KG1 (cell line): Measurements from ENCODE around the gene KIF25.

Source experiments
- DNase-seq: peaks from one replicate; lab custom pipeline; 2025; lab: John Stamatoyannopoulos, UW

KIF25 gene

DNA sequence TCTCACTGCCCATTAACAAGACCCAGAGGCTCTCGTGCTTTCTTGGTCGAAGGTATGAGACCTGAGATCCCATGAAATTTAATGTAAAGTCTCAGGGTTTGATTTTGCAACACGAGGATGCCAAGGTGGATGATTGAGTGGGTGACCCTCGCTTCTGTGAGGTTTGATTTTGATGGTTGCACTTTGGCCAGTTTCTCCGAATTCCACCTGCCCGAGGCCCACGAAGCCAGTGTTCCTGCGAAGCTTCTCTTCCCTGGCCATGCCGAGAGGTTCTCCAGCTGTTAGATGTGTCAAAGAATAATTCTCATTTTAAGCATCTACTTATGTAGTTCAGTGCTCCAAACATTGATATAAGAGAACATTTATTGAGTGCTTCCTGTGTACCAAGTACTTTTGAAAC, at the start of gene KIF25:
Gene KIF25, plus strand, starts transcription at position 30 of the 400 bp plus-strand sequence. CDS start 31,915 bp downstream, outside the sequence.
- DNase-seq = no peak

DNA sequence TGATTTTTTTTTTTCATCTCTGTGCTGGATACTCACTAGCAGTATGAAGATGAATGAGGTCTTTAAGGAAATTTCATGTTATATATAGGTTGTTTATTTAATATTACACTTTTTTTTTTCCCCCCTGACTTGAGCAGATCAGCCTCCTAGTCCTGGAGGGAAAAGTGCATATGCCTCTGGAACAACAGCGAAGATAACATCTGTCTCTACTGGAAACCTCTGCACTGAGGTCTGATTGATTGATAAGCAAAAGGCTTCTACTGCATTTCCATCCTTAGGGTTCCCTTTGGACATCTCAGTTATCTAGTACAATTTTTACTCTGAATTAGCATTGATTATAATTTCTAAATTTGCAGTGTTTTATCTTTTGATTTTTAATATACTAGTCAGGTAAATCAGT, 49.8 kb upstream of the KIF25 start:
- no peak for DNase-seq

- no peak for DNase-seq
Observed at GRCh38 chr6:167948716-167949115, 48.8 kb upstream of the KIF25 start.

DNA sequence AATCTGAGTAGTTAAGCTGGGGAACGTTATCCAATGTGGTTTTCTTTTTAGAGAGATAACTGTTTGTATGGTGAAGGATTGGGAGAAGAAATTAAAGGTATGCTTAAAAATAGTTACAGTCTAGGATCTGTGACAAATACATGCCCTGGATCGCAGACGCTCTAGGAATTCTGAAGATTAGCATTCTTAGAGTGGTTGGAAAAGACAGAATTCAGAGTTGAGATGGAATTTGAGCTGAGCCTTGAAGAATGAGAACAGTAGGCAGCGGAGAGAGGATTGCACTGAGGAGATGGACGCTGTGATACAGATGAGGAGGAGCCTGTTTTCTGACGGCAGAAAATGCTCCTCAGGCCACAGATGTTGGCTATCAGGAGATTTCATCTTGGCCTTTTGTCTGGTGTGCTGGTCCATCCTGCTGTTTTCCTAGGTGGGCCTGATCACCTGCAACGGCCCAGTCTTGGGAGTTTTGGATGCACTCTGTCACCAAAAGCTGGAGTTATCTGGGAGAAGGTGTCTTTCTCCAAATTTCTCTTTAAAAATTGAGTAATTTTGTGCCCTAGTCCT, 48.3 kb upstream of the KIF25 start:
- DNase-seq = no peak

DNA sequence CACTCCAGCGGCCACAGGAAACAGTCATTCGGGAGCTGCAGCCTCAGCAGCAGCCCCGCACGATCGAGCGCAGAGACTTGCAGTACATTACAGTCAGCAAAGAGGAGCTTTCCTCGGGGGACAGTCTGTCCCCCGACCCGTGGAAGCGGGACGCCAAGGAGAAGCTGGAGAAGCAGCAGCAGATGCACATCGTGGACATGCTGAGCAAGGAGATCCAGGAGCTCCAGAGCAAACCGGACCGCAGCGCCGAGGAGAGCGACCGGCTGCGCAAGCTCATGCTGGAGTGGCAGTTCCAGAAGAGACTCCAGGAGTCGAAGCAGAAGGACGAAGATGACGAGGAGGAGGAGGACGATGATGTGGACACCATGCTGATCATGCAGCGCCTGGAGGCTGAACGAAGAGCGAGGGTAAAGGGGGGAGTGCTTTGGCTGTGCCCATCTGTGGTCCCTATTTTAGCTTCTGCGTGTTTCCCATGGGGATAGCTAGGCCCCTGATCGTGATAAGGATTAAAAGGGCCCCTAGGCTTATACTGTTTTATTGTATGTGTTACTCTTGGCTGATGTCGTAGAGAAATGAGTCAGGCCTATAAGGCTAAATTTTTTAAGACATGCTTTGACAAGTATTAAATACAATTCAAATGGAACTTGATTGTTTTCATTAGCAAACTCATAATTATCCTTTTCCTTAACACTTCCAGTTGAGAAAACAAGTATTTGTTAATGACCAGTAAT, 45.5 kb upstream of the KIF25 start:
- DNase-seq = no peak

- DNase-seq = no peak
Observed at GRCh38 chr6:167952512-167952859, 45.0 kb upstream of the KIF25 start.

- no peak for DNase-seq
Observed at GRCh38 chr6:167953551-167953950, 43.9 kb upstream of the KIF25 start.

GRCh38 chr6:167954151-167954550, 43.3 kb upstream of the KIF25 start:
- no peak for DNase-seq

- no peak for DNase-seq
Observed at GRCh38 chr6:167956491-167956890, 41.0 kb upstream of the KIF25 start.

GRCh38 chr6:167956983-167957492, 40.4 kb upstream of the KIF25 start:
- no peak for DNase-seq

DNA sequence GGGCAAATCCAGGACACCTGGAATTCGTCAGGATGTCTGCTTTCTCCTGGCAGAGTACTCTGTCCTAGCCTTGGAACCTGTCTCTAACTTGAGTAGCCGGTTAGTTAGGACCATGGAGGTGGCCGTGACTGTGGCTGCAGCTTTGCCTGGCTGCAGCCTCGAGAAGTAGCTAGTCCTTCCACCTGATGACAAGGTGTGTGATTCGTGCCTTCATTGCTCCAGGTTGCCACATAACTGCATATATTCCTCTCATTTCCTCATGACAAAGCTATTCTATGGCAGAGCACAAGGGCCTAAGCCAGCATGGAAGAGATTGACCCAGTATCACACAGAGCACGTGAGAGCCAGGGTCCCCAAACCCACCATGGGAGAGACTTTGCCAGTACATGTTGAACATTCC, 39.8 kb upstream of the KIF25 start:
- no peak for DNase-seq

GRCh38 chr6:167960579-167960978, 36.9 kb upstream of the KIF25 start:
- no peak for DNase-seq

DNA sequence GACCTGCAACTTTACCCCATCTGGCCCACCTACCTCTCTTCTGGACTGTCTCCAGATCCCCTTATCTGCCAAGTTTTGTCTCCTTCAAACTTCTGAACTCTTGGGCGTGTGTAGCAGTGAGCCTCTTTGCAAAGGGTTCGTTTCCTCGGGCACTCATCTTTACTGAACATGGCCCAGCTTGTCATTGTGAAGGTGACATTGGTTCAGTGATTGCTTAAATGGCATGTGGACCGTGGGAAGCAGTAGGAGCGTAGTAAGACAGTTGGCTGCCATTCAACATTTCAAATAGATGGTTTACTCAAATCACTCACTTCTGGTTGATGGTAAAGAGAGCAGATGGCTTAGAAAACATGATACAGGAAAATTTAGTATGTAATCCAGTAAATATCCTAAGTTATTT, 34.8 kb upstream of the KIF25 start:
- DNase-seq = no peak

- no peak for DNase-seq
Observed at GRCh38 chr6:167963589-167964057, 33.8 kb upstream of the KIF25 start.

GRCh38 chr6:167965592-167966539, 31.6 kb upstream of the KIF25 start:
- DNase-seq = no peak

DNA sequence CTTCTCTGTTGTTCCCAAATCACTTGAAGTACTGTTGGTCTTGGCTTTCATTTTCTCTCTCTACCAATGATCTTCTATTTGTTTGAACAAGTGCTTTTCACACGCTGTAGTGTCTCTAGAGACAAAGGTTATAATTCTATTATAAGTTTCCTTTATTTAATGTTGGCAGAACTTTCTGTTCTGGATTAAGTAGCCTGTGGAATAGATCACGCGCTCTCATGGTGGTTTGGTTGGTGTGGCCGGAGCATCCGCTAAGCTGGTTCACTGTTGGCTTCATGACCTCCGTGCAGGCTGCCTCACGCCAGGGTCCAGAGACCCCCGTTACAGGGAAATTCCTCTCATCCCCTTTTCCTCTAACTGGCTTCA, 30.9 kb upstream of the KIF25 start:
- DNase-seq = no peak

- no peak for DNase-seq
Observed at GRCh38 chr6:167968091-167968490, 29.4 kb upstream of the KIF25 start.

- no peak for DNase-seq
Observed at GRCh38 chr6:167970230-167970629, 27.2 kb upstream of the KIF25 start.

DNA sequence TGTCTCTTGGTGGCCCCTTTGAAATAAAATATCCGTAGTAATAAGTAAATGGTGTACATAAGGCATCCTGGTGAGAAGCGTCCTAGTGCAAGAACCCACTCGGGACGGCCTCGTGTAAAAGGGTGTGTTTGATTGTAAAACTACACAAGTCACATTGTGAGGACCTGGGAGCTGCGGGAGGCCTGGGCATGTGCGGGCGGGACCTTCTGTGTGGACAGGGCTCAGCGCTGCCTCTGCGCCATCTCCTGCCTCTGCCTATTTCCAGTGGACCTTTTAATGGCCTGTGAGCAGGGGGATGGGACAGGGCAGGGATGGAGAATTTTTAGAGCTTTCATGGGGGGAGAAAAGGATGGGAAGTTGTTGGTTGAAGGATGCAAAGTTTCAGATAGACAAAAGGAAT, 25.3 kb upstream of the KIF25 start:
- no peak for DNase-seq

GRCh38 chr6:167973148-167973885, 24.2 kb upstream of the KIF25 start:
- DNase-seq = no peak

- DNase-seq = no peak
Observed at GRCh38 chr6:167974640-167975344, 22.7 kb upstream of the KIF25 start.
